Endodermal cell (in vitro differentiated cells): ENCODE results near the gene KCNIP4. TPM values are rescaled to one million over a fixed set of nuclear protein-coding genes. Genes with fewer than 3 reads are reported as not detected.

Experiments
- DNase-seq: peaks from one replicate; pipeline ENCODE4 v3.0.0-alpha.2; 2017
- H3K27ac ChIP-seq: 2 replicates; pipeline ENCODE4 v1.5.1; 2013; ENCODE audit warnings: mild to moderate bottlenecking, low read depth, low read length, moderate library complexity
- H3K27me3 ChIP-seq: 2 replicates; pipeline ENCODE4 v1.6.1; 2013; ENCODE audit warnings: mild to moderate bottlenecking, low read length, moderate library complexity; ENCODE audit not compliant: insufficient read depth, control insufficient read depth, poor library complexity, severe bottlenecking
- H3K36me3 ChIP-seq: 2 replicates; pipeline ENCODE4 v1.7.0; 2013; ENCODE audit warnings: mild to moderate bottlenecking, low read length, moderate library complexity; ENCODE audit not compliant: control insufficient read depth, insufficient read depth
- H3K4me1 ChIP-seq: one replicate; pipeline ENCODE4 v1.7.0; 2013; ENCODE audit warnings: low read length; ENCODE audit not compliant: control insufficient read depth, insufficient read depth
- H3K4me3 ChIP-seq: 2 replicates; pipeline ENCODE4 v1.5.1; 2013; ENCODE audit warnings: mild to moderate bottlenecking, low read length, moderate library complexity
- H3K9ac ChIP-seq: 2 replicates; pipeline ENCODE4 v1.6.1; 2013; ENCODE audit warnings: mild to moderate bottlenecking, low read length, moderate library complexity; ENCODE audit not compliant: poor library complexity, severe bottlenecking; ENCODE audit errors: extremely low read depth
- H3K9me3 ChIP-seq: 2 replicates; pipeline ENCODE4 v1.6.1; 2013; ENCODE audit warnings: mild to moderate bottlenecking, low read length, moderate library complexity; ENCODE audit not compliant: control insufficient read depth
- H3K27ac Mint-ChIP-seq: 2 replicates; pipeline ENCODE4 v1.8.0; 2020; ENCODE audit warnings: mixed read lengths
- H3K27me3 Mint-ChIP-seq: 2 replicates; pipeline ENCODE4 v1.8.0; 2021; ENCODE audit warnings: mild to moderate bottlenecking, mixed read lengths; ENCODE audit not compliant: insufficient read depth
- H3K36me3 Mint-ChIP-seq: 2 replicates; pipeline ENCODE4 v1.8.0; 2020; ENCODE audit warnings: low read depth, mixed read lengths
- H3K4me1 Mint-ChIP-seq: 2 replicates; pipeline ENCODE4 v1.8.0; 2020; ENCODE audit warnings: mixed read lengths
- H3K4me3 Mint-ChIP-seq: 2 replicates; pipeline ENCODE4 v1.8.0; 2020; ENCODE audit warnings: mild to moderate bottlenecking, moderate library complexity, mixed read lengths
- H3K9me3 Mint-ChIP-seq: 2 replicates; pipeline ENCODE4 v1.8.0; 2020; ENCODE audit warnings: mild to moderate bottlenecking, mixed read lengths
- CTCF ChIP-seq: fragments of 200-600 bp; sonication (generic); conservative IDR thresholded peaks from 2 replicates; pipeline ENCODE4 v1.5.0; 2021; ENCODE audit warnings: antibody characterized with exemption, mild to moderate bottlenecking
- WGBS, 2 experiments: methylation state at CpG; one replicate each; pipeline versions ENCODE4 v1.1.5 to v1.1.7; 2013; ENCODE audit warnings: missing lambda C conversion rate in 2 of 2, mixed read lengths in 1 of 2; ENCODE audit not compliant: insufficient coverage in 1 of 2, insufficient read length in 1 of 2; 5-methylcytosine and 5-hydroxymethylcytosine counted together
- total RNA-seq, 2 donors: library from RNA; stranded (reverse); fragmentation: NEBNext Ultra II Directional in 1 of 2; extraction: Animal tissue kit (Norgen Biotek cat#: 25700) in 1 of 2; gene quantifications; 2 replicates in 1 of 2; 3 replicates in 1 of 2; pipeline ENCODE4 v1.2.1, GENCODE V29; 2021

Gene KCNIP4
- total RNA-seq, 2 donors from 2014 or later, result not detected

- Histone ChIP-seq H3K9me3 (no peaks in the 10 kb centered on the region), H3K4me3 (no peak overlapping the region), H3K9ac (no peak overlapping the region), H3K36me3 (no peaks in the 10 kb centered on the region), H3K4me1 (no peaks in the 10 kb centered on the region), H3K27ac (no peak overlapping the region), H3K27me3 (no peaks in the 10 kb centered on the region)
- Mint-ChIP-seq H3K27me3 (no peaks in the 10 kb centered on the region), H3K9me3 (no peaks in the 10 kb centered on the region), H3K27ac (no peak overlapping the region), H3K4me3 (no peak overlapping the region), H3K4me1 (no peaks in the 10 kb centered on the region), H3K36me3 (no peaks in the 10 kb centered on the region)
- DNase-seq, result no peak
- no peak for TF ChIP-seq CTCF
- WGBS, 2 experiments, result 94 to 100% methylated on average over 3 to 4 of the region's 4 CpGs
These were observed 122.5 kb downstream of the KCNIP4 start for GRCh38 chr4:21826071-21826470.

- peaks cover 25% of the 10 kb centered on the region for H3K9me3 ChIP-seq
- TF ChIP-seq CTCF, result no peak
- H3K9me3 Mint-ChIP-seq, result peaks cover 37% of the 10 kb centered on the region
- no peak overlapping the region for H3K4me3 ChIP-seq
- H3K4me1 ChIP-seq, result no peaks in the 10 kb centered on the region
- no peak overlapping the region for H3K9ac ChIP-seq
- no peak overlapping the region for H3K27ac Mint-ChIP-seq
- no peak for DNase-seq
- H3K27ac ChIP-seq, result no peak overlapping the region
- no peaks in the 10 kb centered on the region for H3K36me3 Mint-ChIP-seq
- no peaks in the 10 kb centered on the region for H3K27me3 ChIP-seq
- no peak overlapping the region for H3K4me3 Mint-ChIP-seq
- H3K36me3 ChIP-seq, result no peaks in the 10 kb centered on the region
- WGBS, 2 experiments, result no CpG with 5 or more reads among the region's 1 CpG
- H3K27me3 Mint-ChIP-seq, result no peaks in the 10 kb centered on the region
- H3K4me1 Mint-ChIP-seq, result no peaks in the 10 kb centered on the region
These were observed 129.5 kb downstream of the KCNIP4 start for GRCh38 chr4:21819086-21819485.

- no peak overlapping the region for H3K4me3 Mint-ChIP-seq
- no peak overlapping the region for H3K27ac Mint-ChIP-seq
- H3K4me3 ChIP-seq, result no peak overlapping the region
- H3K9me3 Mint-ChIP-seq, result peaks cover 39% of the 10 kb centered on the region
- no peak for DNase-seq
- peaks cover 25% of the 10 kb centered on the region for H3K9me3 ChIP-seq
- H3K36me3 ChIP-seq, result no peaks in the 10 kb centered on the region
- no peaks in the 10 kb centered on the region for H3K4me1 Mint-ChIP-seq
- no peak overlapping the region for H3K27ac ChIP-seq
- no peak overlapping the region for H3K9ac ChIP-seq
- no peaks in the 10 kb centered on the region for H3K27me3 ChIP-seq
- no peaks in the 10 kb centered on the region for H3K36me3 Mint-ChIP-seq
- TF ChIP-seq CTCF, result no peak
- H3K27me3 Mint-ChIP-seq, result no peaks in the 10 kb centered on the region
- no peaks in the 10 kb centered on the region for H3K4me1 ChIP-seq
These were observed 132.8 kb downstream of the KCNIP4 start for GRCh38 chr4:21815651-21816377.
